AG10803 (cell line): ENCODE data around the gene EPHB1.

Experiments used
- DNase-seq: peaks from one replicate; pipeline ENCODE4 v3.0.0; 2010; ENCODE audit warnings: low read depth
- H3K4me3 ChIP-seq: 2 replicates; pipeline ENCODE4 v1.5.1; 2011; ENCODE audit warnings: mild to moderate bottlenecking, low read length, control low read depth
- TF ChIP-seq, protein P1 (sequence below): conservative IDR thresholded peaks from 2 replicates; pipeline ENCODE4 v1.5.1; 2011; ENCODE audit warnings: mild to moderate bottlenecking, low read length, control low read depth, inconsistent platforms

EPHB1 gene

DNA sequence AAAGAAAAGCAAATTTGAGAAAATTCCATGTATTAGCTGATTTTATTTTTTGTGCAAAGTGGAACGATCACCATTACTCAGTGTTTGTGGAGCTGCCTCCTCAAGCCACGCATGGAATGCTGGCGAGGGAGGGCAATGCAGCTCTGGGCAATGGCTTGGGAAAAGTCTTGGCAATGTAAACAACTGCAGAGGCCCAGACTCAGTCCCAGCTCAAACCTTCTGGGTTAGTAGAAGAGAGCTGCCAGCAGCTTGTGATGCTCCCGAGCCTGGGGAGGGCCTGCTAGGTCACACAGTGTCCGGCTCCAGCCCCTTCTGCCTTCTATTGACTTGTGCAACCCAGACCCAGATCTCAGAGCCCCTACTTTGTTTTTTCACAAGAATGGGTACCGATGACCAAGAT lies 4.3 kb downstream of the EPHB1 start:
- peak; percentile 80 for DNase-seq
- TF ChIP-seq, protein P1, sequence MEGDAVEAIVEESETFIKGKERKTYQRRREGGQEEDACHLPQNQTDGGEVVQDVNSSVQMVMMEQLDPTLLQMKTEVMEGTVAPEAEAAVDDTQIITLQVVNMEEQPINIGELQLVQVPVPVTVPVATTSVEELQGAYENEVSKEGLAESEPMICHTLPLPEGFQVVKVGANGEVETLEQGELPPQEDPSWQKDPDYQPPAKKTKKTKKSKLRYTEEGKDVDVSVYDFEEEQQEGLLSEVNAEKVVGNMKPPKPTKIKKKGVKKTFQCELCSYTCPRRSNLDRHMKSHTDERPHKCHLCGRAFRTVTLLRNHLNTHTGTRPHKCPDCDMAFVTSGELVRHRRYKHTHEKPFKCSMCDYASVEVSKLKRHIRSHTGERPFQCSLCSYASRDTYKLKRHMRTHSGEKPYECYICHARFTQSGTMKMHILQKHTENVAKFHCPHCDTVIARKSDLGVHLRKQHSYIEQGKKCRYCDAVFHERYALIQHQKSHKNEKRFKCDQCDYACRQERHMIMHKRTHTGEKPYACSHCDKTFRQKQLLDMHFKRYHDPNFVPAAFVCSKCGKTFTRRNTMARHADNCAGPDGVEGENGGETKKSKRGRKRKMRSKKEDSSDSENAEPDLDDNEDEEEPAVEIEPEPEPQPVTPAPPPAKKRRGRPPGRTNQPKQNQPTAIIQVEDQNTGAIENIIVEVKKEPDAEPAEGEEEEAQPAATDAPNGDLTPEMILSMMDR = no peak; the same call in 1 of the 2 replicates
- H3K4me3 ChIP-seq = no peak overlapping the region

DNA sequence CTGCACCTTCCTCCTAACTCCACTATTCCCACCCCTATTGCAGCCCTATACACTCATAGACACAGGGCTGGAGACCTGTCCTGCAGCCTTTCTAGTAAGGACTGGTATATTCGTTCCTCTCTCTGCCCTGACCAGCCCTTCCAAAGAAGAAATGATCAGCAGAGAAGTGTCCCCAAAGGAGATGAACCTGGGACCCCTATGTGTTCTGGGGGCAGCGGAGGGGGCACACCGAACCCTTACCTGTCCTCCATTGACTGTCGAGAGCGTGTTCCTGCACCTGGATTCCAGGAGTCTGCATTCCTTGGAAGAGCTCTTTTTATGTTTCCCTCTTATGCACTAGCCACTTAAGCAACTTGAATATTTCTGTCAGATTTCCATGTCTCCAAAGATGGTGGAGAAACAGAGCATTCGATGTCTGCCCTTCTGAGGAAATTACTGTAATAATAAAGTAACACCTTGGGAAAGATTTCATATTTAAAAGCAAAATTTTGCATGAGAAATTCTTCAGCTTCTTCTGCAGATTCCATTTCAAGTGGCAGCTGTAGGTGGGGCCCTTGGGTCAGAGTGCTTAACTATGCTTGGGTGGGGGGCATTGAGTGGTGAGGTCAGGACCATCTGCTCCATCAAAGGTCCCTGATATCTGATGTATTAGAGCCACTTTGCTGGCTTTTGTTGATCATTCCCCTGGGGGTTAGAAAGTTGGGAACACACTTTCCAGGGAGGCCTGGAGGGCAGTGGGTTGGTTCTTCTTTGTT lies 6.3 kb downstream of the EPHB1 start:
- TF ChIP-seq, protein P1 = no peak
- H3K4me3 ChIP-seq = no peak overlapping the region
- DNase-seq = no peak

DNA sequence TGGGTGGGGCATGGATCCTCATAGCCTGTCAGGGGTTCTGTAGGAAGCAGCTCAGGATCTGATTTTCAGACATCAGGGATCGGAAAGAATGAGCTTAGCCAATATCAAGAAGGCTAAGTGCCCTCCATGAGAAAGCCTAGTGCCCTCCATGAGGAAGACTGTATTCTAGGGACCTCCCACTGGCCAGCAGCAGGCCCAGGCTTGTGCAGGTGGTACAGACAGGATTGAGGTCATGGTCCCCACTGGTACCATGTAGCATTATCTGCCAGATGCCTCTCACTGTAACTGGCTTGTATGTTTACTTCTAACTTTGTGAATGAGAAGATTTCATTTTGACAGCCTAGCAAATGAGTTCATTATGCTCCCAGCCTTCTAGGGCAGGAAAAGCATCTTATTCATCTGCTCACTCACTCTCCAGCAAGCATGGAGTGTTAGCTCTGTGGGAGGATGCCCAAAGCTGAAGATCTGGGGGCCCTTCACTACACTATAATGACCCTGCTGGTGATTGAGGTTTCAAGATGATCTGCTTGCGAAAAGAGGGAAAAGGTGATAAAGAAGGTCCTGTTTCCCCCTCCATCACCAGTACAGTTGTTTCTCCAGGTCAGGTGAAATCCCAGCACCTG lies 7.5 kb downstream of the EPHB1 start:
- no peak overlapping the region for H3K4me3 ChIP-seq
- no peak for DNase-seq
- TF ChIP-seq, protein P1 = no peak

DNA sequence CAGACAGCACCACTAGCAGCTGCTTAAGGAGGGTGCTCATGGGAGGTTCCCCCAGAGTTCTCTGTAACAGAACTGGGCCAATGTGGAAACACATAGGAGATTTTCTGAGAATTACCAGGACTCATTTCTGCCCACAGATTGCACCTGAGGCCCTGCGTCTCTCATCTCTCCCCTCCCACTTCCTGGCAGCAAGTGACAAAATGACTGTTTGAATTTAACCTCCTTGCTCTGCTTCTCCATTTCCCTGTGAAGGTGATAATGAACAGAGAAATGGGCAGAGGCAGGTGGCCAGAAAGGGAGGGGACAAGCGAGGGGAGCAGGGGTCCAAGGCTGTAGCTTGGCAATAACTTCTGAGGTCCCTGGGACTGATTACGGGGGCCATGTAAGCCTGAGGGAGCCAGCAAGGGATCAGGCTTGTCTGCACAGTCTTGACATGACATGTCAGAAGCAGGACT lies 8.0 kb downstream of the EPHB1 start:
- H3K4me3 ChIP-seq = no peak overlapping the region
- no peak for DNase-seq
- TF ChIP-seq, protein P1 = no peak

DNA sequence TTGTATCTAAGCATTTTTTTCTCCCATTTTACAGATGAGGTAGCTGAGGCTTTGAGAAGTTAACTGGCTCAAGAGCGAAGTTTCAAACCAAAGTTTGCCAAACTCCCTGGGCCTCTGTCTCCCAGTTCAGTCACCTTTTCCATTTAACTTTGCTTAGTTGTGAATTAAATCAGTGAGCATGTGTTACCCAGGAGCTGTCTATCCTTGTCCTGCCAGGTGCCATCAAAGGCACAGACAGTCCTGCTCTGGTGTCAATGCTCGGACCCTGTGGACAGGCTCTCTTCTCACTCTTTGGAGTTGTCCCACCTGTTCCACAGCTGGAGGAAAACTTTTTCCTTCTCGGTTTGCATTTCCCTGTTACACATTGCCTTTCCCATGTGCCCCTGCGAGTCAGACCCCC lies 8.6 kb downstream of the EPHB1 start:
- TF ChIP-seq, protein P1 = no peak
- no peak overlapping the region for H3K4me3 ChIP-seq
- DNase-seq = no peak

DNA sequence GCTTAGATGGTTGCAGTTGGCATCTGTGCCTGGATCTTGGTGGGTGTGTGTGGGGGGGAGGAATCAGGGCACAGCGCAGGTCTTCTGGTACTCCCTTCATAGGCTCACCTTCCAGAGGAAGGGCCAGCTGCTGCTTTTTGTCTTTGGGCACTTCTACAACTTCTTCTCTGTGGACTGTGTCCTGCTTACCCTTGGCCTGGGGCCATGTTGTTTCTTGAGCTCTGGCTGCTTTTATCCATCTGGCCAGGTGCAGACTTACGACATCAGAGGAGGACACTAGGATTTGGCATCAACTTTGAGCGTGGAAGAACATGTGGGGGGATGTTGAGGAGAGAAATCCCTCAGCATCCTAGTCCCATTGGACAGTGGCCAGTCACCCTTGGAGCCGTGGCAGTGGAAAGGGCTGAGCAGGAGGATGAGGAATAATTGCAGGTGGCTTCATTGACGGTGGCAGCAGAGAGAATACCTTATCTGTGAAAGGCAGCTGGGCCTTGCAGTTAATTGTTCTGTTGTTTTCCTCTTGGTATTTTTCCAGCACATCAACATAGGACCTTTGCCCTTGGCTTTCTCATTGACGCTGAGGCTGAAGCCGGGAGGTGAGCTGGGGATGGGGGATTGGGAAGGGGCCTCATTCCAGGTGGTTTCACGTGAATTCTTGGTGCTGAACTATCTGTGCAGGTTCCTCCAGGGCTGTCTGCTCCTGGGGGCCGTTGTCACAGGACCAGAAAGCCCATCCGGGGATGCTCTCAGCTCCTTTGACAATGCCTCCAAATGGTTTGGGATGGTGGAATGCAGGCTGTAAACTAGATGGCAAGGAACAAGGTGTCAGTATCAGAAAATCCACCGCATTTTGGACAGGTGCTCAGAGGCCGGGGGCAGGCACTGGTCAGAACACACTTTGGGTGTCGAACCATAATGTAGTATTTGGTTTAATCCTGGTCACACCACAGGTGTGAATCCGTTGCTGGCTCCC lies 9.7 kb downstream of the EPHB1 start:
- TF ChIP-seq, protein P1 = no peak
- H3K4me3 ChIP-seq = no peak overlapping the region
- no peak for DNase-seq
